Stimulated activated CD8-positive, alpha-beta memory T cell treated with anti-CD3 and anti-CD28 coated beads, Interleukin-4, amount 100 ng/mL, for 24 hours (primary cell): ENCODE measurements around the gene ARHGEF37.
"Not testable (repeated sequence)": the region's sequence is repeated elsewhere in the genome, so short reads cannot be mapped to it uniquely, and the experiment has no call there.

Source experiments
- DNase-seq: peaks from one replicate; pipeline ENCODE4 v3.0.0-alpha.2; 2020; ENCODE audit warnings: low read depth

The ARHGEF37 gene

DNA sequence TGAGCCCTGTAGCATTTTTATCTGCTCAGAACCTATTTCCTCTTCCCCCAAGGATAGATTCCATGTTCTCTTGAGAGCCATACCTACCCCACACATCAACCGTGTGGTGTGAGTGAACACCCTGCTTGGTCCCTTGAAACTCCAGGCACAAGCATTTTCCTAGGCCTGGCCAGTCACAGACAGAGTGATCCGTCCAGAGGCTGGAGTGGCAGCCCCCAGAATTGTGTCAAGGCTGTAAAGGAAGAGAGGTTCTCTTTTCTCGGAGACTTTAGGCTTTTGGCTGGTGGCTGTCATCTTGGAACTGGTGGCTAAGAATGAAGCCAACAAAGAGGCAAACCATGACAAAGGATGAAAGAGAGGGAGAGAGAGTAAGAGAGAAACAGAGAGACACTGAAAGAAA is 66.0 kb downstream of the ARHGEF37 start:
- DNase-seq, result no peak

DNA sequence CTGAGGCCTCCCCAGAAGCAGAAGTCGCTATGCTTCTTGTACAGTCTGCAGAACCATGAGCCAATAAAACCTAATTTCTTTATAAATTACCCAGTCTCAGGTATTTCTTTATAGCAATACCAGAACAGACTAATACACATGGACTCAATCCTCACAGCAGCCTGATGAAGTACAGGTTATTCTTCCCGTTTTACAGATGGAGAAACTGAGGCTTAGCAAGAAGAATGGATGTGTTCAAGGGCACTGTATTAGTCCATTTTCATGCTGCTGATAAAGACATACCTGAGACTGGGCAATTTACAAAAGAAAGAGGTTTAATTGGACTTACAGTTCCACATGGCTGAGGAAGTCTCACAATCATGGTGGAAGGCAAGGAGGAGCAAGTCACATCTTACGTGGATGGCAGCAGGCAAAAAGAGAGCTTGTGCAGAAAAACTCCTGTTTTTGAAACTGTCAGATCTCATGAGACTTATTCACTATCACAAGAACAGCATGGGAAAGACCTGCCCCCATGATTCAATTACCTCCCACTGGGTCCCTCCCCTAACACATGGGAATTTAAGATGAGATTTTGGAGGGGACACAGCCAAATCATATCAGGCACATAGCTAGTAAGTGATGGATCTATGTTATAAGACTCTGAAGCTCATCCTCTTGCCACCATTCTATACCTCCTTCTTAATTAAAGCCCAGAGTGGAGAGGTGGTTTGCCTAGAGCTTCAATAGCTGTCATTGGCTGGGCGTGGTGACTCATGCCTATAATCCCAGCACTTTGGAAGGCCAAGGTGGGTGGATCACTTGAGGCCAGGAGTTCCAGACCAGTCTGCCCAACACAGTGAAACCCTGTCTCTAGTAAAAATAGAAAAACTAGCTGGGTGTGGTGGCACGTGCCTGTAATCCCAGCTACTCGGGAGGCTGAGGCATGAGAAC is 67.4 kb downstream of the ARHGEF37 start:
- DNase-seq, result not testable (repeated sequence)

DNA sequence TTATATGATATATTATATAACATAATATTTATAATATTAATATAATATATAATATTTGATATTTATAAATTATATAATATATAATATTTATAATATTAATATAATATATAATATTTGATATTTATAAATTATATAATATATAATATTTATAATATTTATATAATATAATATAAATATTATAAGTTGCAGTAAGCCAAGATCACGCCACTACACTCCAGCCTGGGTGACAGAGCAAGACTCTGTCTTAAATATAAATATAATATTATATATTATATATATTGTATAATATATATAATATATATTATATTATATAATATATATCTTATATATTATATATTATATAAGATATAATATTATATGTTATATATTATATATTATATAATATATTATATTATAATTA is 68.4 kb downstream of the ARHGEF37 start:
- DNase-seq, result not testable (repeated sequence)

GRCh38 chr5:149651686-149652085 is 70.4 kb downstream of the ARHGEF37 start:
- DNase-seq, result no peak

DNA sequence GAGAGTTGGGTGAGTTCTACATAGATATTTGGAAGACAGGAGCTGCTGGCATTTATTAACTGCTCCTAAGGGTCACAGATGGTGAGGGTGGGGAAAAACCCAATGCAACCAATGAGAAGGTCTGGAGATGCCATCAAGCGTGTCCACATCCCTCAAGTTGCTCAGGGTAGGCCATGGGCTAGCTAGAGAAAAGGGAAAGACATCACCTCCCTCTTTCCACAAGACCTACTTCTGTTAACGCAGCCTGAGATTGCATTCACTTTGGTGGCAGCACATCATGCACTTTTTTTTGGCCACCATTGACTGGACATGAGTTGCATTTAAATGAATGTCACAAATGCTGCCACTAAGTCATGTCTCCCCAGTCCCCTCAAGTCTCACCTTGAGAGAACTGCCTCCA is 71.4 kb downstream of the ARHGEF37 start:
- no peak for DNase-seq

GRCh38 chr5:149654231-149654630 is 72.9 kb downstream of the ARHGEF37 start:
- DNase-seq, result no peak

- DNase-seq, result no peak
Observed at GRCh38 chr5:149654883-149655505, 73.7 kb downstream of the ARHGEF37 start.

- no peak for DNase-seq
Observed at GRCh38 chr5:149656576-149657182, 75.4 kb downstream of the ARHGEF37 start.

DNA sequence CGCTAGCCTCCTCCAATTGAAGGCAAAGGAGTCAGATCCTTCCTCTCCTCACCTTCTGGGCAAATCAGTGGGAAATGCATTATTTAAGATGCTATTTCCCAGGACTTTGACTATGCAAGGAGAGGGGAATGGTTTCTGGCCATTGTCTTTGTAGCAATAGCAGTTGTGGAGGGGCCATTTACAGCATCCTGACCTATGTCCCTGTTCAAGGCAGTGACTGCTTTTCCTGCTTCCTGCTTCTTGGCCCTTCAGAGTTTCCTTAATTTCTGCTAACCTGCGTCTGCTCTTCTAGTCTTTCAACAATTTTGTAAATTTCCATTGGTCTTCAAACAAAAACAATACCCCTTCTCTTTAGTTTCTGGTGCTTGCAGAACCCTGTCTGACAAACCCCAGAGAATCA is 76.0 kb downstream of the ARHGEF37 start:
- DNase-seq, result no peak

- no peak for DNase-seq
Observed at GRCh38 chr5:149658299-149658698, 77.0 kb downstream of the ARHGEF37 start.

- DNase-seq, result no peak
Observed at GRCh38 chr5:149664083-149664482, 82.8 kb downstream of the ARHGEF37 start.

DNA sequence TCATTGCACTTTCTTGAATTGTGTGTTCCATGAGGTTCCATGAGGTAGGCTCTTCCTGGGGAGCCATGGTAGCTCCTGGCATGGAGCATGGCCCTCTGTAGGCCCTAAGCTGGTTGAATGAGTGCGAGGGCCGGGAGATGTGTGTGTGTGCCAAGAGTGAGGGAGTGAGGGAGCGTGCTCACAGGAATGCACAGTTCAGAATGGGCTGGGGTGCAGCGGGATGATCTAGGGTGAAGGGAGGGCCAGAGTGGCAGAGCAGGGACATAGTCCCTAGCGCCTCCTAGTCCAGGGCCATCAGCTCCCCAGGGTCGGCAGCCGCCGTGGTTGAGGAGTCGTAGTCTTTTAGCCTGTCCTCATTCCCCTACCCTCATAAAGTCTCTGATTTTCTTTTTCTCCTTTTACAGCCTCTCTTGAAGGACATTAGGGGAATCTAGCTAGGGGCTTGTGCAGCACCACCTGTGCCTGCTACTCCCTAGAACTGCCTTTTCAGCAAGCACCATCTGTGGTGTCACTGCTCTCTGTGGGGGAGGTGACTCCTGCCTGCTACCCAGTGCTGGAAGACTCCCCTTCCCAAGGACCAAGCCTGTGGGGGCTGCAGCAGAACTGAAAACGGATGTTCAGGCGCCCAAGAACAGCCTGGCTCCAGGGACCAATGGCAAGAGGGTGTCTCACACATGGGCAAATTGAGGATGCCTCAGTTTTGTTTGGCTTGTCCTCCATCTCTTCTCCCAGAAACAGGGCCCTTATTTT is 83.5 kb downstream of the ARHGEF37 start:
- DNase-seq, result no peak

- no peak for DNase-seq
Observed at GRCh38 chr5:149665416-149666175, 84.3 kb downstream of the ARHGEF37 start.

GRCh38 chr5:149666212-149666852 is 85.0 kb downstream of the ARHGEF37 start:
- no peak for DNase-seq

DNA sequence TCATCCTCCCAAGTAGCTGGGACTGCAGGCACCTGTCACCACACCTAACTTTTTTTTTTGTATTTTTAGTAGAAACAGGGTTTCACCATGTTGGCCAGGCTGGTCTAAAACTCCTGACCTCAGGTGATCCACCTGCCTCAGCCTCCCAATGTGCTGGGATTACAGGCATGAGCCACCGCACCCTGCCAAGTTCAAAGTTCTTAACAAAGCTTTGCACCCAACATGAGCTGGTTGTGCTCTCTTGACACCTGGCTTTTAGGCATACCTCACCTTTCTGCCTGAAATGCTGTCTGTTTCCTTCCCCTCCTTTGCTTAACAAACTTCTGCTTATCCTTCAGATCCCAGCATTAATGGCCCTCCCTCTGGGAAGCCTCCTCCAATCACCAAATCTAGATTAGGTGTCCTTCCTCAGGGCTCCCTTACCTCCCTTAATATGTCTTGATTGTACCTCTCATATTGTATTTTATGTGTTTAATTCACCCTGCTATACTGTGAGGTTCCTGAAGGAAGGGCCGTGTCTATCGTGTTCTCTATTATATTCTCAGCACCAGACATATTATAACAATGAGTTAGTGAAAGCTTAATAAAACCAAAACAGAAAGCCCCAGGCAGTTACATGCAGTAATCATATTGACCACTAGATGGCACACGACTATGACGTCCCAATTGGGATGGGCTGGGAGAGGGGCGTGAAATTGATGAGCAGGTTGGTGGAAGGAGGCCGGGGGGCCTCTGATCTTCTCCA is 86.0 kb downstream of the ARHGEF37 start:
- DNase-seq, result no peak

- no peak for DNase-seq
Observed at GRCh38 chr5:149667829-149668330, 86.6 kb downstream of the ARHGEF37 start.

- DNase-seq, result not testable (repeated sequence)
Observed at GRCh38 chr5:149669273-149669672, 88.0 kb downstream of the ARHGEF37 start.

GRCh38 chr5:149671544-149671943 is 90.2 kb downstream of the ARHGEF37 start:
- DNase-seq, result no peak

DNA sequence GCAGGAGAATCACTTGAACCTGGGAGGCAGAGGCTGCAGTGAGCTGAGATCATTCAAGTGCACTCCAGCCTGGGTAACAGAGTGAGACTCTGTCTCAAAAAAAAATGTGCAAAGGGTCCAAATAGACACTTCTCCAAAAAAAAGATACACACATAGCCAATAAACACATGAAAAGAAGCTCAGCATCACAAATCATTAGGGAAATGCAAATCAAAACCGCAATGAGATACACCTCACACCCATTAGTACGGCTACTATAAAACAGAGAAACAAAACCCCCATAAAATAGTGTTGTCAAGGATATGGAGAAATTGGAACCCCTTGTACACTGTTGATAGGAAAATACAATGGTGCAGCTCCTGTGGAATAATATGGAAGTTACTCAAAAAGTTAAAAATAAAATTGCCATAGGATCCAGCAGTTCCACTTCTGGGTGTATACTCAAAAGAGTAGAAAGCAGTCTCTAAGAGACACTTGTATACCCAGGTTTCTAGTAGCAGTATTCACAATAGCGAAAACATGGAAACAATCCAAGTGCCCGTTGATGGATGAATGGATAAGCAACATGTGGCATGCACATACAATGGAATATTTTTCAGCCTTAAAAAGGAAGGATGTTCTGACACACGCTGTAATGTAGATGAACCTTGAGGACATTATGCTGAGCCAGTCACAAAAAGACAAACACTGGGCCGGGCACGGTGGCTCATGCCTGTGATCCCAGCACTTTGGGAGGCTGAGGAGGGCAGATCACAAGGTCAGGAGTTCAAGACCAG is 91.6 kb downstream of the ARHGEF37 start:
- DNase-seq, result no peak
